GM18951 (cell line): ENCODE data around the gene PTTG1IP.

Experiments
- POLR2A ChIP-seq: IDR thresholded peaks from 4 replicates; pipeline ENCODE4 v1.6.1; 2011; ENCODE audit warnings: mild to moderate bottlenecking; ENCODE audit not compliant: insufficient read length, insufficient read depth; ENCODE audit errors: extremely low read depth
- in situ Hi-C: fragments of 300-500 bp; cut with MboI; formaldehyde crosslinking; loops from one replicate; pipeline ENCODE4 v1.12.0; 2022; ENCODE audit warnings: low sequenced_read_pairs, mixed read lengths, inconsistent platforms; ENCODE audit not compliant: unreplicated experiment

The PTTG1IP gene

DNA sequence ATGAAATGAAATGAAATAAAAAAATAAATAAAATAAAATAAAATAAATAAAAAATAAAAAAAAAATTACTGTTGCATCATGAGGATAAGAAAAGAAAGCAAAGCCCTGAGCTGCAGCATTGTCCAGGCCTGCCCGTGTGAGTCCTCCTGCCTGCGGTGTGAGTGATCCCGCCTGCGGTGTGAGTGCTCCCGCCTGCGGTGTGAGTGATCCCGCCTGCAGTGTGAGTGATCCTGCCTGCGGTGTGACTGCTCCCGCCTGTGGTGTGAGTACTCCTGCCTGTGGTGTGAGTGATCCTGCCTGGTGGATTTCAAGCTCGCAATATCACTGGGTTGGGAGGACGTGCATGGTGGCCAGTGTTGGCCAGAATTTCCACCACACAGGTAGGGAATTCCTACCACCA is 22.4 kb upstream of the PTTG1IP start:
- in situ Hi-C loops = no loop called here
- no peak for TF ChIP-seq POLR2A

DNA sequence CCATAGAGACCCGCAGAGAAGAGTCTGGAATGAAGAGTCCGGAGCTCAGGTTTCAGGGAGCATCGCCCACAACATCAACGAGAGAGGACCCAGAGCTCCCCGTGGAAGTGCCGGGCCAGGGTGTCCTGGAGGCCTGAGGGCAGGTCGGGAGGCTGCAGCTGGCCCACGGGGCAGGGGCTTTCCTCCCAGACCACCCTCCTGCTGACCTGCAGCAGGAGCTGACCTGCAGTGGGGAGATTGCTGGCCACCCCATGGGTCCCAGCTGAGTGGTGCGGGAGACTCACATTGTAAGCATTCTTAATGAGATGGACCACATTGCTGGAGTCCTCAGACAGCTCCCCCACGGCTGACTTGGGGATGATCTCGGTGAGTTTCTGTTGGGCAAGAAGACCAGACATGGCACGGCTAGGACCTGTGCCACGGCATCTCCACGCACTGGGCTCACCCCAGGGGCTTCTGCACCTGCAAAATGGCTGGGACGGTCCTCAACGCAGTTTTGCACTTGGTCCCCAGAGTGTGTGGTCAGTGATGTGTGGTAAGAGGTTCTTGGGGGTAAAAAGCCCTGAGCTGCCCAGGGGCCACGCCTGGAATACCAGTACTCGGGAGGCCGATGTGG is 21.3 kb upstream of the PTTG1IP start:
- in situ Hi-C loops = no loop called here
- no peak for TF ChIP-seq POLR2A

DNA sequence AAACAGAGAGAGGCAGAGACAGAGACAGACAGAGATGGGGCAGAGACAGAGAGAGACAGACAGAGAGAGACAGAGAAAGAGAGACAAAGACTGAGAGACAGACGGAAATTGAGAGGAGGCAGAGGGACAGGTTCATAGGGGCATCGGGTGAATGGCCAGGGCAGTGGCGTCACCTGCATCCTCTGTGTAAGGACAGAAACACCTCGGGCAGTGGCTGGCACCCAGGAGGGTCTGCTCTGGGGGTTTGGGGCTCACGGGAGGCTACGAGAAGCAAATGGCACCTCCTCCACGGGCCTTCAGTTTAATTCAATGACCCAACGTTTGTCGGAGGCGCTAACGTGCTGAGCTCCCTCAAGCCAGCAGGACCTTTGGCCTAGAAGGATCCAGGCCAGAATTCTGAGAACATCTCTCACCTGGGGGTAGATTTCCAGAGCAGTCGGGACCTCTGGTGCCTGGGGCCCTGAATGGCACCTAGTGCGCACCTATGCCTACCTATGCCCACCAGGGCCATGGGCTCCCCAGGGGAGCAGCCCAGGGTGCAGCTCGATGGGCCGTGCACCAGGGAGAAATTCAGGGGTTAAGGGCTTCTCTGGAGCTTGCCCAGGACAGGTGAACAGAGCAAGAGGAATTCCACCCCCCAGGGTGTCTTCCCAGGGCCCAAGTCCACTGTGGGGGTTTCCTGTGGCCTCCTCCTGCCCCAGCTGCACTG is 20.6 kb upstream of the PTTG1IP start:
- no peak for TF ChIP-seq POLR2A
- in situ Hi-C loops = no loop called here

DNA sequence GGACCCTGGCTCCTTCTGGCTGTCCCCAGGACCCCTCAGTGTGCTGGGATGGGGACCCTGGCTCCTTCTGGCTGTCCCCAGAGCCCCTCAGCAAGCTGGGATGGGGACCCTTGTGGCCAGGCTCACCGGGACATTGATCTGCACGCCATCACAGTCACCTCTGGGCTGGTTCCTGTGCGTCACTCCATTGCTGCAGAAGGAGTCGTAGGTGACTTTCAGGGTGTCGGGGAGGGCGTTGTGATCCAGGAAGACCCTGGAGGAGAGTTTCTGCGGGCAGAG is 19.7 kb upstream of the PTTG1IP start:
- no peak for TF ChIP-seq POLR2A
- in situ Hi-C loops = no loop called here

DNA sequence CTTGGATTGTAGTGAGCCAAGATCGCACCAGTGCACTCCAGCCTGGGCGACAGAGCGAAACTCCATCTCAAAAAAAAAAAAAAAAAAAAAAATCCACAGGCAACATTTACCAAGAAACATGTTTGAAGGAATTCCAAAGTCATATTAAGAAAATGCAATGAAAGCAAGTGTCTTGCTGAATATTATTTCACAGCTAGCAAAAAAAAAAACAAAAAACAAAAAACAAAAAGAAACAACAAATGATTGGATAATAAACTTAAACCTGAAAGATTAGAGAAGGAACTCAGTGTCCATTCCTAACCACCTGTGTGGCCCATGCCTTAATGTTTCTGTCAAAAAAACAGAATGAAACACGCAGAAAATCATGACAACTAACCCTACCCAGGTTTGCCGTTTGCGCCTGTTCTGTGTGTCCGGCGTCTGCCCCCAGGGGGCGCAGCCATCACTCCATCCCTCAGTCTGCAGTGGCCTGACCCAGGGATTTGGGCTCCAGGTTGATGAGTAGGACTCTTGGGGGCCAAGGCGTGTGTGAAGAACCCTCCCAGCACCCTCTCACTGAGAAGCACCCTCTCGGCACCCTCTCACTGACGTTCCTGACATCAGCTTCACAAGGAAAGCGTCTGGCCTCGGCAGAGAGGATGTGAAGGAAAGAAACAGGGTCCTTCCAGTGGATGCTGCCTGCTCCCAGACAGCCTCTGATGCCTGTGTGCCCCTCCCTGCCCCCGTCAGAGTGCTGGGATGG is 19.2 kb upstream of the PTTG1IP start:
- in situ Hi-C loops = no loop called here
- TF ChIP-seq POLR2A = no peak

DNA sequence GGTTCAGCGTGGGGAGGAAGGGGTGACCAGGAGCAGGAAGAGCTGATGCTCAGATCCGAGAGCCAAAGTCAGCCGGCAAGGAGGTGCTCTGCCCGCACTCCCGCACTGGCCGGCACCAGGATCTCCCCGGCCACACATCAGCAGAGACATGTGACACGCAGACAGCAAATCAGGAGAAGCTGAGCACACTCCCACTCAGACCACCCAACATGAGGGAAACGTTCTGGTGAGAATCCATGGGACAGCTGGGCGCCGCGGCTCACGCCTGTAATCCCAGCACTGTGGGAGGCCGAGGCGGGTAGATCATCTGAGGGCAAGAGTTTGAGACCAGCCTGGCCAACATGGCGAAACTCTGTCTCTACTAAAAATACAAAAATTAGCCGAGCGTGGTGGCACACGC is 18.6 kb upstream of the PTTG1IP start:
- in situ Hi-C loops = no loop called here
- TF ChIP-seq POLR2A = no peak

DNA sequence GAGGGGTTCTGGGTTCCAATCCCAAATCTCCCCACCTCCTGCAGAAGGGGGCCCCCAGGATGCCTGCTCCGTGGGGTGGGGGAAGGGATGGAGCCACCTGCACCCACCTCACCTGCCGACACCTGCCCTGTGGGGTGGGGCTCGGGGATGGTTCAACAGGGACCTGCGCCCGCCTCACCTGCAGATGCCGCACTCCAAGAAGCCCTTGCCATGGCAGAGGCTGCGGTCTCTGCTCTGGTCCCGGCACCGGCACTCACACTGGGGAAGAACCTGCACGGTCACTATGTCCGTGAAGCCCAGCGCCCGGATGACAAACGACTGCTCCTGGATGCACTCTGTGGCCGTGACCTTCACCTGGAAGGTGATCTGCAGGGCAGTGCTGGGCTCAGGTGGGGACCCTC is 18.1 kb upstream of the PTTG1IP start:
- TF ChIP-seq POLR2A = no peak
- in situ Hi-C loops = no loop called here

DNA sequence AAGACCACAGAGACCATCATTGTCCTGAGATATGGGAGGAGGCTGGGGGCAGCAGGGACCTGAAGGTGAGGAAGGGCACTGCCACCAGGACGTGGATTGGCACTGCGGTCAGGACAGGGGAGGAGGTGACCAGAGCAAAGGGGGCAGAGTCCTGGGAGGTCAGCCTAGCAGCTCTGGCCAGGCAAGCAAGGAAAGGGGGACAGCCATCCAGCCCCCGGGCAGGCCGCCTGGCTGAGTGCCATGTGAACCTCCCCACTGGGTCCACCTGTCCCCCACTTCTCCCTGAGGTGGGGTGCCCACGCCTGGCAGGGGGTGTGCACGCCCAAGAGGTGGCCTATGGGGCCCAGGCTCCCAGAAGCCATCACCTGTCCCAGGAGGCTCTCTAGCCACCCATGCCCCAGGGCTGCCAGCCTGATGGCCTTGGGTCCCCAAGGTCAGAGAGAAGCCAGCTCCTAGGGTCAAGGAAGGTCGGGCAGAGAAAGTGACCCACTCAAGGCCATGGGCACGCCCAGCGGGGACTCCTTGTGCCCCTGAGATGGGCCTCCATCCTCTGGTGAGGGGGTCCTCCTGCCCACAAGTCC is 17.6 kb upstream of the PTTG1IP start:
- in situ Hi-C loops = no loop called here
- TF ChIP-seq POLR2A = no peak

DNA sequence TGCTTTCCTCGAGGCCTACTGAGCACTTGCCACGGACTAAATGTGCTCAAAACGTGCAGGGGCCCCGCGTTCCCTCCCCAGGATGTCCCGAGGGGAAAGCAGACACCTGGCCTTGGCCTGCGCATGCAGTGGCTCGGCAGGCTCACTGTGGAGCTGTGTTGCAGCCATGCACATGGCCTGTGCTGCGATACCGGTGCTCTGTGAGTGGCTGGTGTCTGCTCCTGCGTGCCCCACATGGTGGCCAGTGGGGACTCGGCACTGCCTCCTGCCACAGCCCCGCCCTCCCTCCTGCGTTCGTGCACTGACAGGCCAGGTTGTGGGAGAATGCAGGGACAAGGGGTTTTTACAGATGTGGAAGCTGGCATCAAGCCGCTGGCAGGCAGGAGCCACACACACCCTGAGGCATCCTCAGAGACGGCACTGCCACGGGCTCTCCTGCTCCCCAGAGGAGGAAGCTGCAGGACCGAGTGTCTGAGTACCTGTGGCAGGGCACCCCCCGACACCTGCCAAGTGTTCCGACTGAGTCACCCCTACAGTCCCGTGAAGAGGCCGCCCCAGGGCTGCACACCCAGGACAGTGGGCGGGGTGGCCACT is 16.9 kb upstream of the PTTG1IP start:
- no peak for TF ChIP-seq POLR2A
- in situ Hi-C loops = no loop called here

DNA sequence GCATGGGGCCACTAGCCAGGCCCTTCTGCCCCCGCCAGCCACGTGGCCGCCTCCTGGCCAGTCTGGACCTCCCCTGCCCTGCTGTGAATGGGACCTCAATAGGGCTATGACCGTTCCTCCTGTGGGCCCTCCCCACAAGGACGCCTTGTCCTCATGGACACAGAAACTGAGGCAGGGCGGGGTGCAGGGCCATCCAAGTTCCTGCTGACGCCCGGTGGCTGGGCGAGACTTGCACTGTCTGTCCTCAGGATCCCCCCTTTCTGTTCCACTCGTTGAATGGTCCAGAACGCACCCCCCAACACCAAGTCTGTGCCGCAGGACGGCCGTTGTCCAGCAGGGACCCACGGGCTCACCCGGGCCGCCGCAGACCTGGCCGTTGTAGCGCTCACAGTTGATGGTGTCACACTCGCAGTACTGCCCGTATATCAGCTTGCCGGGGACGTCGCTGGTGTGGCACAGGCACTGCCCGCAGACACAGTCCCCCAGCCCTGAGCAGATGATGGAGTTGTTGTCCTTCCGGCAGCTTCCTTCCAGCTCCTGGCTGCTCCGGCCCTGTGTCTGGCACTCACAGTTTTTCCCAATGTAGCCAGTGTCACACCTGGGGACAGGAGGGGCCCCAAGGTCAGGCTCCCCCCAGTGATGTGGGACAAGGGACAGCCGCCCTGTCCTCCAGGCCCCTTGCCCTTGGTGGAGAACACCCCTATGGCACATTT is 16.3 kb upstream of the PTTG1IP start:
- TF ChIP-seq POLR2A = no peak
- in situ Hi-C loops = loop anchor here (5.0 kb wide), 1 partner anchor 48 kb away; no protein-coding TSS in a partner anchor

DNA sequence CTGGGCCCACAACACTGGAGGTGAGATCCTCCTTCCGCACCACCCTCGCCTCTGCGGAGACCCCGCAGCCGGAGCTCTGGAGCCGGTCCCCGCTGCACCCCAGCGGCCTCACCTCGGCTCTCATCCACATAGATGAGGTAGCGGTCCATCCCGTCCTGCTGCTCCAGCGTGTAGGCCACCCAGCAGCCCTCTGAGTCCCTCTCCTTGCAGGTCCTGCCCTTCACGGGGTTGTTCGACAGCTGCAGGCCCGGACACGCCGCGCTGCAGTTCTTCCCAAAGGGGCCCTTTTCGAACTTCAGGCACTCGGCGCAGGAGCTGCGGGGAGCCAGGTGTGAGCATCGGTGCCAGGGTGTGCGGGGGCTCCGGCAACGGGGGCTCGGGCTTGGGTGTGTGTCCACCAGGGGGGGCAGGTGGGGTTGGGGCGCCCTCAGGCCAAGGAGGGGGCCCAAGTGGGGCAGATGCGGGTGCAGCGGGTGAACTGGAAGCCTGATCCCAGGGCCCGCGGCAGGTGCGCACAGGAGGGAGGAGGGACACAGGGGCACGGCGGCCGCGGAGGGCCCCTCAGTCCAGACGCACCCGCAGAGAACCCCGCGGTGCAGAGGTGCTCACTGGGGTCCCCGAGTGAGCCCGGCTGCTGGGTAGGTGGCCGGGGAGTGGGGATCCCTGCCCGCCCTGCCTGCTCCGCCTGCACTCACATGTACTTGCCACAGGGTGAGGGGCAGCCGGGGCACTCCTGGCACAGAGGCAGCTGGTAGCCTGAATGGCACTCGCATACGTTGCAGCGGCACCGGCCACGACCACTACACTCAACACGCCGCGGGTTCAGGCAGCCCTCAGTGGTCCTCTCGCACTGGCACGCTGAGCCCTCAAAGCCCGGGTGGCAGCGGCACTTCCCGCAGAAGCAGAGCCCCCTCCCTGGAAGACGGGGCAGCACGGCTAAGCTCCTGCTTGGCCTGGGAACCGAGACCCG is 15.4 kb upstream of the PTTG1IP start:
- in situ Hi-C loops = loop anchor here (5.0 kb wide), 1 partner anchor 48 kb away; no protein-coding TSS in a partner anchor
- TF ChIP-seq POLR2A = no peak
